IMR-90 (cell line): ENCODE data around the gene KCNJ6. TPM values are rescaled to one million over a fixed set of nuclear protein-coding genes. Genes with fewer than 3 reads are reported as not detected.

Experiments used
- ATAC-seq: fragments of 200-7000 bp; cut with Tn5 transposase; 2 replicates; pipeline ENCODE4 v1.9.1; 2020; ENCODE audit warnings: low read depth, mild to moderate bottlenecking, moderate library complexity
- BruUV-seq: library from RNA; stranded (reverse); fragments of 400-500 nt; replicated peaks from 2 replicates; lab custom pipeline; 2021; lab: Mats Ljungman, UMichigan
- CTCF ChIA-PET: fragments of 300-600 bp; formaldehyde crosslinking; extraction: SDS; loops from one replicate; lab custom pipeline; 2021; ENCODE audit warnings: antibody characterized with exemption; lab: Yijun Ruan, JAX
- POLR2A ChIA-PET: fragments of 300-600 bp; sonication (Branson Sonifier 250); formaldehyde crosslinking; loops from one replicate; lab custom pipeline; 2022; ENCODE audit warnings: antibody characterized with exemption; ENCODE audit not compliant: unreplicated experiment; lab: Charles Lee
- DNase-seq: peaks from one replicate; pipeline ENCODE4 v3.0.0; 2013
- H2AFZ ChIP-seq: replicated peaks from 2 replicates; pipeline ENCODE3; 2013; ENCODE audit warnings: low read length, mild to moderate bottlenecking; ENCODE audit not compliant: poor library complexity
- H2AK5ac ChIP-seq: 2 replicates; pipeline ENCODE4 v1.6.1; 2013; ENCODE audit warnings: low read depth, low read length, inconsistent platforms
- H2AK9ac ChIP-seq: replicated peaks from 2 replicates; pipeline ENCODE3; 2013; ENCODE audit warnings: mild to moderate bottlenecking, low read depth, low read length, moderate library complexity; ENCODE audit not compliant: poor library complexity
- H2BK120ac ChIP-seq: 2 replicates; pipeline ENCODE4 v1.6.1; 2013; ENCODE audit warnings: low read depth, low read length, inconsistent platforms
- H2BK15ac ChIP-seq: 3 replicates; pipeline ENCODE4 v1.6.1; 2013; ENCODE audit warnings: low read depth, low read length, inconsistent platforms
- H2BK20ac ChIP-seq: 2 replicates; pipeline ENCODE4 v1.6.1; 2013; ENCODE audit warnings: low read depth, mild to moderate bottlenecking, inconsistent platforms, low read length, moderate library complexity
- H2BK5ac ChIP-seq: 2 replicates; pipeline ENCODE4 v1.6.1; 2013; ENCODE audit warnings: mild to moderate bottlenecking, low read depth, low read length, inconsistent platforms; ENCODE audit not compliant: poor library complexity, severe bottlenecking
- H3K14ac ChIP-seq: replicated peaks from 2 replicates; pipeline ENCODE4 v1.6.1; 2013; ENCODE audit warnings: low read depth, low read length, inconsistent platforms
- H3K18ac ChIP-seq: 2 replicates; pipeline ENCODE4 v1.6.1; 2013; ENCODE audit warnings: low read depth, low read length, control low read depth
- H3K23ac ChIP-seq: 2 replicates; pipeline ENCODE4 v1.6.1; 2013; ENCODE audit warnings: low read depth, low read length, inconsistent platforms
- H3K27ac ChIP-seq: 2 replicates; pipeline ENCODE4 v1.5.1; 2013; ENCODE audit warnings: mild to moderate bottlenecking, control low read depth, low read length; ENCODE audit not compliant: insufficient read depth
- H3K27me3 ChIP-seq: 2 replicates; pipeline ENCODE4 v1.6.1; 2013; ENCODE audit warnings: low read length; ENCODE audit not compliant: control insufficient read depth, insufficient read depth
- H3K36me3 ChIP-seq: 2 replicates; pipeline ENCODE4 v1.6.1; 2013; ENCODE audit warnings: low read length, mixed read lengths; ENCODE audit not compliant: control insufficient read depth, insufficient read depth
- H3K4ac ChIP-seq: 2 replicates; pipeline ENCODE4 v1.6.1; 2013; ENCODE audit warnings: low read depth, low read length, inconsistent platforms
- H3K4me1 ChIP-seq: 2 replicates; pipeline ENCODE4 v1.6.1; 2013; ENCODE audit warnings: low read length, mixed read lengths; ENCODE audit not compliant: control insufficient read depth, insufficient read depth
- H3K4me2 ChIP-seq: 2 replicates; pipeline ENCODE4 v1.6.1; 2013; ENCODE audit warnings: low read depth, mild to moderate bottlenecking, control low read depth, low read length, moderate library complexity
- H3K4me3 ChIP-seq: 2 replicates; pipeline ENCODE4 v1.5.1; 2013; ENCODE audit warnings: low read depth, mild to moderate bottlenecking, control low read depth, low read length, moderate library complexity; ENCODE audit not compliant: insufficient read depth
- H3K56ac ChIP-seq: 2 replicates; pipeline ENCODE4 v1.6.1; 2013; ENCODE audit warnings: low read length, inconsistent platforms; ENCODE audit not compliant: insufficient read depth; ENCODE audit errors: extremely low read depth
- H3K79me1 ChIP-seq, 2 experiments: 2 replicates each; pipeline ENCODE4 v1.6.1; 2013; ENCODE audit warnings: low read length in 2 of 2, inconsistent platforms in 1 of 2, low read depth in 1 of 2
- H3K9ac ChIP-seq: 2 replicates; pipeline ENCODE4 v1.6.1; 2013; ENCODE audit warnings: low read depth, low read length, control low read depth
- H3K9me1 ChIP-seq: 2 replicates; pipeline ENCODE4 v1.6.1; 2013; ENCODE audit warnings: low read length, inconsistent platforms; ENCODE audit not compliant: insufficient read depth
- H3K9me3 ChIP-seq: 2 replicates; pipeline ENCODE4 v1.6.1; 2013; ENCODE audit warnings: low read length; ENCODE audit not compliant: control insufficient read depth, insufficient read depth
- H4K20me1 ChIP-seq: 2 replicates; pipeline ENCODE4 v1.6.1; 2013; ENCODE audit warnings: low read length, inconsistent platforms; ENCODE audit not compliant: insufficient read depth
- H4K5ac ChIP-seq: 2 replicates; pipeline ENCODE4 v1.6.1; 2013; ENCODE audit warnings: mild to moderate bottlenecking, low read depth, low read length, control low read depth
- H4K8ac ChIP-seq, 2 experiments: 2 replicates each; pipeline ENCODE4 v1.6.1; 2013; ENCODE audit warnings: low read depth in 2 of 2, low read length in 2 of 2, control low read depth in 1 of 2, inconsistent platforms in 1 of 2
- H4K91ac ChIP-seq: 2 replicates; pipeline ENCODE4 v1.6.1; 2013; ENCODE audit warnings: low read depth, low read length, inconsistent platforms; ENCODE audit not compliant: insufficient read depth
- BHLHE40 ChIP-seq: fragments of 150-350 bp; IDR thresholded peaks from 2 replicates; pipeline ENCODE4 v1.6.1; 2016; ENCODE audit warnings: mild to moderate bottlenecking, low read depth, low read length
- FOS ChIP-seq: fragments of 150-350 bp; IDR thresholded peaks from 2 replicates; pipeline ENCODE4 v1.6.1; 2016; ENCODE audit warnings: low read depth, low read length
- NFE2L2 ChIP-seq: fragments of 150-350 bp; IDR thresholded peaks from 2 replicates; pipeline ENCODE4 v1.6.1; 2016; ENCODE audit warnings: low read depth, mild to moderate bottlenecking, low read length
- RCOR1 ChIP-seq: IDR thresholded peaks from 2 replicates; pipeline ENCODE4 v1.6.1; 2012; ENCODE audit warnings: mild to moderate bottlenecking, low read length, improper control_type of control experiment; ENCODE audit not compliant: insufficient replicate concordance
- SMC3 ChIP-seq: fragments of 150-350 bp; IDR thresholded peaks from 2 replicates; pipeline ENCODE4 v1.6.1; 2016; ENCODE audit warnings: low read depth, mild to moderate bottlenecking, antibody characterized with exemption, low read length, moderate library complexity
- dilution Hi-C: fragments of 300-500 bp; cut with HindIII; formaldehyde crosslinking; loops from one replicate; pipeline ENCODE4 v1.14.3; 2018; ENCODE audit warnings: low sequenced_read_pairs; ENCODE audit not compliant: unreplicated experiment
- in situ Hi-C: fragments of 300-500 bp; cut with MboI; formaldehyde crosslinking; loops from 3 replicates; pipeline ENCODE4 v1.14.3; 2019; ENCODE audit warnings: low sequenced_read_pairs, inconsistent platforms, mixed read lengths
- intact Hi-C: fragments of 100-400 bp; cut with micrococcal nuclease; formaldehyde crosslinking; loops from 2 replicates; pipeline ENCODE4 v1.10.0; 2022
- polyA plus RNA-seq, 3 experiments: library from polyadenylated mRNA; depleted of rRNA; stranded (reverse); fragments of >200 nt; gene quantifications; 2 replicates each; pipeline ENCODE4 v1.2.3, GENCODE V29; 2012; ENCODE audit warnings: low replicate concordance in 1 of 3
- total RNA-seq: library from RNA; depleted of rRNA; stranded (reverse); fragments of >200 nt; gene quantifications from 2 replicates; pipeline ENCODE4 v1.2.3, GENCODE V29; 2012
- TF ChIP-seq, protein P1 (sequence below): fragments of 150-350 bp; IDR thresholded peaks from 2 replicates; pipeline ENCODE4 v1.6.1; 2017; ENCODE audit warnings: mild to moderate bottlenecking, antibody characterized with exemption, low read length, low read depth

The KCNJ6 gene
- total and polyA plus RNA-seq, 2 of the 4 experiments (the other 2 are of a cell fraction): under 0.01 to 0.02 TPM

DNA sequence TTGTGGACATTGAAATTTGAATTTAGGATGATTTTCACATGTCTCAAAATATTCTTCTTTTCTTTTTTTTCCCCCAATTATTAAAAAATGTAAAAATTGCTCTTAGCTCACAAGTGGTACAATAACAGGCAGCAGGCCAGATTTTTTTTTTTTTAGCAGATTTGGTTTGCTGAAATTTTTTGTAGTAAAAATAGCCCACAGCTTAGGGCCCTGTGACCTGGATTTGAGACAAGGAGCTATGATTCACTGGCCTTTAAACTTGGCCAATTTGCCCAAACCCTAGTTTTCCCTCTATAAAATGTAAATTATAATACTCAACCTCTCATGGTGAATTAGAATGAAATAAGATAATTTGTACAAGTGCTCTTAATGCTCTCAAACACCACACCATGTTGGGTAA lies 295.9 kb downstream of the KCNJ6 start:
- Histone ChIP-seq H2AK9ac (no peak overlapping the region), H3K4me3 (no peak overlapping the region), H3K9me3 (no peaks in the 10 kb centered on the region), H4K5ac (no peak overlapping the region), H3K27ac (no peak overlapping the region), H2BK120ac (no peak overlapping the region), H3K4me1 (no peaks in the 10 kb centered on the region), H2AK5ac (no peak overlapping the region), H4K8ac (no peak overlapping the region), H2BK5ac (no peak overlapping the region), H3K27me3 (peaks cover 14% of the 10 kb centered on the region), H4K91ac (no peak overlapping the region), H3K9me1 (no peaks in the 10 kb centered on the region), H3K79me1 (no peaks in the 10 kb centered on the region), H2BK15ac (no peak overlapping the region), H2BK20ac (no peak overlapping the region), H3K18ac (no peak overlapping the region), H4K20me1 (no peaks in the 10 kb centered on the region), H3K4me2 (no peak overlapping the region), H3K9ac (no peak overlapping the region), H3K23ac (no peak overlapping the region), H3K4ac (no peak overlapping the region), H3K56ac (no peak overlapping the region), H2AFZ (no peak overlapping the region), H3K14ac (no peak overlapping the region), H3K36me3 (no peaks in the 10 kb centered on the region)
- in situ Hi-C loops (no loop called here), intact Hi-C loops (no loop called here), dilution Hi-C loops (no loop called here)
- DNase-seq: no peak
- ChIA-PET POLR2A (no interaction called here), CTCF (no interaction called here)
- TF ChIP-seq BHLHE40 (no peak), NFE2L2 (no peak), SMC3 (no peak), FOS (no peak), RCOR1 (no peak)
- TF ChIP-seq, protein P1, sequence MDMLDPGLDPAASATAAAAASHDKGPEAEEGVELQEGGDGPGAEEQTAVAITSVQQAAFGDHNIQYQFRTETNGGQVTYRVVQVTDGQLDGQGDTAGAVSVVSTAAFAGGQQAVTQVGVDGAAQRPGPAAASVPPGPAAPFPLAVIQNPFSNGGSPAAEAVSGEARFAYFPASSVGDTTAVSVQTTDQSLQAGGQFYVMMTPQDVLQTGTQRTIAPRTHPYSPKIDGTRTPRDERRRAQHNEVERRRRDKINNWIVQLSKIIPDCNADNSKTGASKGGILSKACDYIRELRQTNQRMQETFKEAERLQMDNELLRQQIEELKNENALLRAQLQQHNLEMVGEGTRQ: no peak
- no peak for ATAC-seq
- BruUV-seq: no TSS peak
